Fibroblast of pulmonary artery (primary cell): ENCODE data around the gene OTOP2.

Experiments
- DNase-seq: peaks from one replicate; pipeline ENCODE4 v3.0.0-alpha.2; 2010; ENCODE audit warnings: low read depth
- H3K4me3 ChIP-seq: replicated peaks from 2 replicates; pipeline ENCODE4 v1.5.1; 2011; ENCODE audit warnings: low read depth, mild to moderate bottlenecking, control low read depth, low read length, moderate library complexity
- CTCF ChIP-seq: IDR thresholded peaks from 2 replicates; pipeline ENCODE4 v1.5.1; 2011; ENCODE audit warnings: mild to moderate bottlenecking, control low read depth, low read length, inconsistent platforms; ENCODE audit errors: missing control alignments

The OTOP2 gene

GRCh38 chr17:74921769-74922168, 2.3 kb upstream of the OTOP2 start:
- DNase-seq, result no peak
- no peak overlapping the region for H3K4me3 ChIP-seq
- TF ChIP-seq CTCF, result no peak

- H3K4me3 ChIP-seq, result no peak overlapping the region
- DNase-seq, result no peak
- no peak for TF ChIP-seq CTCF
These were observed 1.9 kb upstream of the OTOP2 start for GRCh38 chr17:74922172-74922571.

GRCh38 chr17:74922694-74923537, 1.2 kb upstream of the OTOP2 start, which contains the start of gene USH1G:
USH1G (minus strand) TSS chr17:74923255; CDS start chr17:74923073, 182 bp downstream.
- H3K4me3 ChIP-seq, result peak within 1 kb of the TSS; percentile 17
- no peak for DNase-seq
- no peak for TF ChIP-seq CTCF

- peak; percentile 49 for DNase-seq
- peak overlapping the region; percentile 17 for H3K4me3 ChIP-seq
- TF ChIP-seq CTCF, result peak; percentile 44
These were observed 379 bp upstream of the OTOP2 start for GRCh38 chr17:74923538-74924249.

- TF ChIP-seq CTCF, result no peak
- no peak overlapping the region for H3K4me3 ChIP-seq
- no peak for DNase-seq
These were observed 1.2 kb downstream of the OTOP2 start for GRCh38 chr17:74925242-74925641.

- DNase-seq, result no peak
- TF ChIP-seq CTCF, result no peak
- no peak overlapping the region for H3K4me3 ChIP-seq
These were observed 4.7 kb downstream of the OTOP2 start for GRCh38 chr17:74928786-74929185.
